Progenitor cell of endocrine pancreas (in vitro differentiated cells): ENCODE data around the gene CXCL12. TPM values are rescaled to one million over a fixed set of nuclear protein-coding genes. Genes with fewer than 3 reads are reported as not detected.

Experiments used
- DNase-seq: peaks from one replicate; pipeline ENCODE4 v3.0.0; 2021; ENCODE audit warnings: low spot score; ENCODE audit not compliant: unreplicated experiment
- H3K27ac Mint-ChIP-seq: 2 replicates; pipeline ENCODE4 v1.8.0; 2021; ENCODE audit warnings: mild to moderate bottlenecking, moderate library complexity, mixed read lengths
- H3K27me3 Mint-ChIP-seq: 2 replicates; pipeline ENCODE4 v1.8.0; 2021; ENCODE audit warnings: mixed read lengths
- H3K36me3 Mint-ChIP-seq: 2 replicates; pipeline ENCODE4 v1.8.0; 2022; ENCODE audit warnings: mixed read lengths; ENCODE audit not compliant: insufficient read depth
- H3K4me1 Mint-ChIP-seq: 2 replicates; pipeline ENCODE4 v1.8.0; 2021; ENCODE audit warnings: low read depth, mixed read lengths
- H3K4me3 Mint-ChIP-seq: 2 replicates; pipeline ENCODE4 v1.8.0; 2021; ENCODE audit warnings: low read depth, mild to moderate bottlenecking, moderate library complexity, mixed read lengths
- H3K9me3 Mint-ChIP-seq: 2 replicates; pipeline ENCODE4 v1.8.0; 2021; ENCODE audit warnings: low read depth, mixed read lengths
- total RNA-seq: library from RNA; stranded (reverse); gene quantifications from 2 replicates; pipeline ENCODE4 v1.2.1, GENCODE V29; 2021
- TF ChIP-seq, protein P1 (sequence below): fragments of 200-600 bp; sonication (generic); IDR thresholded peaks from one replicate; pipeline ENCODE4 v1.5.0; 2021; ENCODE audit warnings: antibody characterized with exemption, mild to moderate bottlenecking; ENCODE audit not compliant: unreplicated experiment

Gene CXCL12
- total RNA-seq, 1 donor from 2014 or later: 4.2 TPM

DNA sequence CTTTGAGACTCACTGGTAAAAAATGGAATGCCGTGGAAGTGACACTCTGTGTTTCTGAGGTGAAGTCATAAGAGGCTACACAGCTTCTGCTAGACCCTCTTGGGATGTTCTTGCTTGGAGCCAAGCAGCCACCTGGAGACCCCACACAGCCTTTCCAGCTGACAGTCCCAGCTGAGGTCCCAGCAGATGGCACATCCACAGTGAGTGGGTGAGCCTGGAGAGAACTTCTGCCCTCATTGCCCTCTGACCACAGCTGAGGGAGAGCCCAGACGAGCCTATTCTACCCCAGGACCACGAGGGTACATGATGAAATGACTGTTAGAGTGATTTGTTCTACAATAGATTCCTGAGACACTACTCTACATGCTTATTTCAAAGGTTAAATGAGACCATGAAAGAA is 44.3 kb downstream of the CXCL12 start:
- H3K27me3 Mint-ChIP-seq: peaks cover 32% of the 10 kb centered on the region
- no peaks in the 10 kb centered on the region for H3K9me3 Mint-ChIP-seq
- no peak overlapping the region for H3K27ac Mint-ChIP-seq
- TF ChIP-seq, protein P1, sequence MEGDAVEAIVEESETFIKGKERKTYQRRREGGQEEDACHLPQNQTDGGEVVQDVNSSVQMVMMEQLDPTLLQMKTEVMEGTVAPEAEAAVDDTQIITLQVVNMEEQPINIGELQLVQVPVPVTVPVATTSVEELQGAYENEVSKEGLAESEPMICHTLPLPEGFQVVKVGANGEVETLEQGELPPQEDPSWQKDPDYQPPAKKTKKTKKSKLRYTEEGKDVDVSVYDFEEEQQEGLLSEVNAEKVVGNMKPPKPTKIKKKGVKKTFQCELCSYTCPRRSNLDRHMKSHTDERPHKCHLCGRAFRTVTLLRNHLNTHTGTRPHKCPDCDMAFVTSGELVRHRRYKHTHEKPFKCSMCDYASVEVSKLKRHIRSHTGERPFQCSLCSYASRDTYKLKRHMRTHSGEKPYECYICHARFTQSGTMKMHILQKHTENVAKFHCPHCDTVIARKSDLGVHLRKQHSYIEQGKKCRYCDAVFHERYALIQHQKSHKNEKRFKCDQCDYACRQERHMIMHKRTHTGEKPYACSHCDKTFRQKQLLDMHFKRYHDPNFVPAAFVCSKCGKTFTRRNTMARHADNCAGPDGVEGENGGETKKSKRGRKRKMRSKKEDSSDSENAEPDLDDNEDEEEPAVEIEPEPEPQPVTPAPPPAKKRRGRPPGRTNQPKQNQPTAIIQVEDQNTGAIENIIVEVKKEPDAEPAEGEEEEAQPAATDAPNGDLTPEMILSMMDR: no peak
- no peaks in the 10 kb centered on the region for H3K36me3 Mint-ChIP-seq
- H3K4me3 Mint-ChIP-seq: no peak overlapping the region
- DNase-seq: no peak
- no peaks in the 10 kb centered on the region for H3K4me1 Mint-ChIP-seq

DNA sequence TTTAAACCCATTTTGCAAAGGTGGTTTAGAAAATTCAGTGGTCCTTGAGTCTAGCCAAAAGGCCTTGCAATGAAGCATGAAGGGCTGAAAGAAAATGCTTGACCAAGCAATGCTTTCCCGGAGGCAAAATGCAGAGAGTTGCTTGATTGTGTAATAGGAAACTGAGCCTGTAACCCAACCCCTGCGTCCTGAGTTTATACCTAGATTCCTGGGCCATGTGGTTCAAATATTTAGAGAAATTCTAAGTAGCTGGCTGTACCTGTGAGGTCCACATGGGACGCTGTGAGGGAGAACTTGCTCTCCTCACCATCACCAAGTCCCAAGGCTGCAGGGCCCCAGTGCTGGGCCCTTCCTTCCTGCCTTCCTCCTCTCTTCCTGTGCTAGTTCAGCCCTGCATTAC is 45.7 kb downstream of the CXCL12 start:
- H3K4me3 Mint-ChIP-seq: no peak overlapping the region
- TF ChIP-seq, protein P1: peak; percentile 10
- no peaks in the 10 kb centered on the region for H3K4me1 Mint-ChIP-seq
- peaks cover 26% of the 10 kb centered on the region for H3K27me3 Mint-ChIP-seq
- H3K27ac Mint-ChIP-seq: no peak overlapping the region
- no peaks in the 10 kb centered on the region for H3K36me3 Mint-ChIP-seq
- no peak for DNase-seq
- H3K9me3 Mint-ChIP-seq: no peaks in the 10 kb centered on the region

DNA sequence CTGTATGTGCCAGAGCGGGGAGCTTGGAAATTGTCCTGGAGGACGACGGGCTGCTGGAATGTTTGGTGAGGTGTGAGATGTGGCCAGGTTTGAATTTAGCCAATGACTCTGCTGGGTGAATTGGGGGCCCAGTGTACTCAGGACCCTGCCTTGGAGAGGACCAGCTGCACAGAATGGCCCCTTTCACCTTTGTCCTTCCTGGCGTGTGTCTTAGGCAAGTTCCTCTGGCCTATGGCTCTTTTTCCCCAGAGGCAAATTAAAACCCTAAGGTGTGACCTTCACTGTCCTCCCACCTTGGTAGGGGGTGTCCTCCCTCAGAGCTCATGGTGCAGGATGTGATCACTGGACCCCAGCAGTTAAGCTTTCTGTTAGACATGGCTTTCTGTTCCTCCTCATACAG is 47.8 kb downstream of the CXCL12 start:
- Mint-ChIP-seq H3K27me3 (peaks cover 23% of the 10 kb centered on the region), H3K27ac (no peak overlapping the region), H3K4me3 (no peak overlapping the region), H3K36me3 (no peaks in the 10 kb centered on the region), H3K4me1 (no peaks in the 10 kb centered on the region), H3K9me3 (no peaks in the 10 kb centered on the region)
- no peak for DNase-seq
- TF ChIP-seq, protein P1: no peak

DNA sequence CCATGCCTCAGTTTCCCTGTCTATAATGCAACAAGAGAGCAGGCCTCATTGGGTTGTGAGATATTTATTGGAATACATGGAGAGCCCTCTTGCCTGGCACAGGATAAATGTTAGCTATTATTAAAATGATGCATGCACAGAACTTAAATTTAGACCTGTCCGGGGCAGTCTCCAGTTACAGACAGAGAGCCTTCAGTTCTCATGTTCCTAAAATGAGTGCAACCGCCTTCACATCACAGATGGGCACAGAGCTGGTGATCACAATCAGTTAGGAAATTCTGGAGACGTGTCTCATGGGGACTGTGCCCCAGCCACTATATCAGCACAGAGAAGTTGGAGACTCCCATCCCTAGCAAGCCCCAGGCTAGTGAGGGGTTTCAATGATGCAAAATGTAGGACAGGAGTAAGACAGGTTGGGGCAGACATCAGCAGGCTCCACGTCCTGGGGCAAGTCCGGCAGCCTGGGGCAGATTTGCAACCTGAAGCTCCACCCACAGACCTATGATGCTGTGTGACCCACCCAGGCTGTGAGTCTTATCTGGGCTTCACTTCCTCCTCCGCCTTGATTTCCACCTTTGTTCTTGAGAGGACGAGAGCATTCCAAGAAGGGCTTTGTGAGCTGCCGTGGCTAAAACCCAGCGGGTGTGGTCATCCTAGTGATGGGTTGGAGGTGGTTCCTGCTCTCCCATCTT is 49.4 kb downstream of the CXCL12 start:
- no peak for DNase-seq
- no peaks in the 10 kb centered on the region for H3K4me1 Mint-ChIP-seq
- TF ChIP-seq, protein P1: no peak
- H3K27me3 Mint-ChIP-seq: peaks cover 23% of the 10 kb centered on the region
- no peaks in the 10 kb centered on the region for H3K36me3 Mint-ChIP-seq
- H3K4me3 Mint-ChIP-seq: no peak overlapping the region
- H3K9me3 Mint-ChIP-seq: no peaks in the 10 kb centered on the region
- no peak overlapping the region for H3K27ac Mint-ChIP-seq

DNA sequence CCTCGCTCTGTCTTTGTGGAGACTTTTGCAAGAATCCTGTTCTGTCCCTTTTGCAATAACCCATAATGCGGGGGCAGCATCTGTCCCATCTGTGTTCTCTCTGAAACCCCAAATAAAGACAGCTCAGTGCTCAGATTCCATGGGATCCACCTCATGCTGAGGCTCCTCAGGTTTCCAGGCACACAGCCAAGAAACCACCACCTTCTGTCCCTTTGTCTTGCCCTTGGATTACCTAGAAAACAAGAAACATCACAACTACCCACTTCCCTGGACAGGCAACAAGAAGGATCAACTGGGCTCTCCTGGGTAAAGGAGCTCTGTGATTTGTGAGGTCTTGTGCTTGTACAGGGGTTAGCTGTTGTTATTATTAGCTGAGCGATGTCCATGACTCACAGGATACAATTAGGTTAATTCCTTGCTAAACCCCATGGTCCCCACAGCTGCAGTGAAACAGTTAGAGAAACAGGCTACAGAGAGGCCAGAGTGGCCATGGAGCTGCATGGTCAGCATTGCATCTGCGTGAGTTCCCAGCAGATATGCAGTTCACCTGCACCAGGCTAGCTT is 50.2 kb downstream of the CXCL12 start:
- DNase-seq: no peak
- Mint-ChIP-seq H3K36me3 (no peaks in the 10 kb centered on the region), H3K27me3 (peaks cover 23% of the 10 kb centered on the region), H3K27ac (no peak overlapping the region), H3K4me3 (no peak overlapping the region), H3K9me3 (no peaks in the 10 kb centered on the region), H3K4me1 (no peaks in the 10 kb centered on the region)
- TF ChIP-seq, protein P1: no peak
